Neural progenitor cell (in vitro differentiated cells): ENCODE measurements around the gene ZDHHC4. TPM values are rescaled to one million over a fixed set of nuclear protein-coding genes. Genes with fewer than 3 reads are reported as not detected.

ENCODE experiments used
- DNase-seq: peaks from one replicate; pipeline ENCODE4 v3.0.0-alpha.2; 2016; ENCODE audit warnings: low spot score
- H2AFZ ChIP-seq: fragments of 200-600 bp; sonication (generic); replicated peaks from 2 replicates; pipeline ENCODE4 v1.6.1; 2016; ENCODE audit warnings: antibody characterized with exemption
- H3F3A ChIP-seq: fragments of 200-600 bp; sonication (generic); 2 replicates; pipeline ENCODE4 v1.6.1; 2016; ENCODE audit warnings: antibody characterized with exemption, low read depth
- H3K27ac ChIP-seq: fragments of 200-600 bp; sonication (generic); 2 replicates; pipeline ENCODE4 v1.5.1; 2016; ENCODE audit warnings: mild to moderate bottlenecking
- H3K27me3 ChIP-seq: fragments of 200-600 bp; sonication (generic); 2 replicates; pipeline ENCODE4 v1.6.1; 2016; ENCODE audit warnings: mild to moderate bottlenecking, moderate library complexity
- H3K36me3 ChIP-seq: fragments of 200-600 bp; sonication (generic); 2 replicates; pipeline ENCODE4 v1.5.1; 2016
- H3K4me1 ChIP-seq: fragments of 200-600 bp; sonication (generic); 2 replicates; pipeline ENCODE4 v1.6.1; 2016; ENCODE audit warnings: mixed run types
- H3K4me2 ChIP-seq: fragments of 200-600 bp; sonication (generic); 2 replicates; pipeline ENCODE4 v1.6.1; 2016
- H3K4me3 ChIP-seq: fragments of 200-600 bp; sonication (generic); 2 replicates; pipeline ENCODE4 v1.5.1; 2016
- H3K79me2 ChIP-seq: fragments of 200-600 bp; sonication (generic); 2 replicates; pipeline ENCODE4 v1.6.1; 2016; ENCODE audit warnings: low read depth
- H3K9ac ChIP-seq: fragments of 200-600 bp; sonication (generic); 2 replicates; pipeline ENCODE4 v1.6.1; 2016
- H3K9me3 ChIP-seq: fragments of 200-600 bp; sonication (generic); 2 replicates; pipeline ENCODE4 v1.5.1; 2016; ENCODE audit warnings: low read depth
- H4K20me1 ChIP-seq: fragments of 200-600 bp; sonication (generic); 2 replicates; pipeline ENCODE4 v1.6.1; 2016; ENCODE audit warnings: low read depth
- H3K27ac Mint-ChIP-seq: 3 replicates; pipeline ENCODE4 v1.8.0; 2021; ENCODE audit warnings: mixed read lengths
- H3K27me3 Mint-ChIP-seq: 2 replicates; pipeline ENCODE4 v1.8.0; 2022; ENCODE audit warnings: low read depth, mild to moderate bottlenecking, inconsistent platforms, moderate library complexity, mixed read lengths; ENCODE audit not compliant: insufficient read depth
- H3K36me3 Mint-ChIP-seq: 3 replicates; pipeline ENCODE4 v1.8.0; 2021; ENCODE audit warnings: mixed read lengths
- H3K4me1 Mint-ChIP-seq: 3 replicates; pipeline ENCODE4 v1.8.0; 2021; ENCODE audit warnings: mixed read lengths
- H3K4me3 Mint-ChIP-seq: 3 replicates; pipeline ENCODE4 v1.8.0; 2021; ENCODE audit warnings: mild to moderate bottlenecking, moderate library complexity, mixed read lengths
- H3K9me3 Mint-ChIP-seq: 3 replicates; pipeline ENCODE4 v1.8.0; 2020; ENCODE audit warnings: mixed read lengths
- EZH2 ChIP-seq: fragments of 200-600 bp; sonication (generic); IDR thresholded peaks from 2 replicates; pipeline ENCODE4 v1.6.1; 2017; ENCODE audit warnings: antibody characterized with exemption, mild to moderate bottlenecking, moderate library complexity
- EZH2phosphoT487 ChIP-seq: fragments of 200-600 bp; sonication (generic); IDR thresholded peaks from 2 replicates; pipeline ENCODE4 v1.6.1; 2017; ENCODE audit warnings: antibody characterized with exemption
- total RNA-seq: library from RNA; depleted of rRNA; stranded (reverse); fragments of >200 nt; gene quantifications from 2 replicates; pipeline ENCODE4 v1.2.3, GENCODE V29; 2015; ENCODE audit warnings: low replicate concordance
- TF ChIP-seq, protein P1 (sequence below): fragments of 200-600 bp; sonication (generic); IDR thresholded peaks from 2 replicates; pipeline ENCODE4 v1.5.1; 2017; ENCODE audit warnings: antibody characterized with exemption, mild to moderate bottlenecking

Gene ZDHHC4
- total RNA-seq, 1 donor from 2014 or later = 102 TPM

DNA sequence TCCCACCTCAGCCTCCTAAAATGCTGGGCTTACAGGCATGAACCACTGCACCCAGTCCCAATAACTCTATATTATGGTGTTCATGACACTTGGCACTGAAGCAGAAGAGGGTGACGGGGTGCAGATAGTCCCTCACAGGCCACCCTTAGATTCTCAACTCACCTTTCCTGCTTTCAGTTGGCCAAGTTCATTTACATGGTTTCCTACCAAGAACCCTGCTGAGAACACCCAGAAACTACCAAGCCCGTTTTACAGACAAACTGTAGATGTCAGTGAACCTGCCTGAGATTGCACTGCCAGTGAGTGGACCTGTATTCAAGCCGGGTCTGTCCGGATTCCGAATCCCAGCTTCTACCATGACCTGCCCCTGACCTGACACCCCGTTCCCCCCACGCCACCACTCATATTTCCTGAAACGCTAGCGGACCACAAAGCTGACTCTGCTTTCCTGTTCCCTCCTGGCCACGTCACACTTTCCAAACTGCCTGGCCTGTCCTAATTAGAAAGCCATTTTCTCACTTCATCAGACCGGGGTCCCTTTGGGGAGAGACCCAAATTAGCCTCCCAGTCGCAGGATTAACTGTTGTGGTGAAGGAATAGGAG lies 43.3 kb upstream of the ZDHHC4 start:
- H3K27me3 Mint-ChIP-seq = peaks cover 62% of the 10 kb centered on the region
- Histone ChIP-seq H3K4me2 (no peak overlapping the region), H3K27ac (no peak overlapping the region), H3K4me3 (no peak overlapping the region), H3K27me3 (peaks cover 100% of the 10 kb centered on the region), H3K4me1 (no peaks in the 10 kb centered on the region), H4K20me1 (peaks cover 5% of the 10 kb centered on the region), H2AFZ (no peak overlapping the region), H3K9ac (no peak overlapping the region), H3K9me3 (no peaks in the 10 kb centered on the region), H3K79me2 (no peaks in the 10 kb centered on the region), H3F3A (peaks cover 5% of the 10 kb centered on the region), H3K36me3 (no peaks in the 10 kb centered on the region)
- DNase-seq = no peak
- TF ChIP-seq EZH2 = no peak
- TF ChIP-seq, protein P1, sequence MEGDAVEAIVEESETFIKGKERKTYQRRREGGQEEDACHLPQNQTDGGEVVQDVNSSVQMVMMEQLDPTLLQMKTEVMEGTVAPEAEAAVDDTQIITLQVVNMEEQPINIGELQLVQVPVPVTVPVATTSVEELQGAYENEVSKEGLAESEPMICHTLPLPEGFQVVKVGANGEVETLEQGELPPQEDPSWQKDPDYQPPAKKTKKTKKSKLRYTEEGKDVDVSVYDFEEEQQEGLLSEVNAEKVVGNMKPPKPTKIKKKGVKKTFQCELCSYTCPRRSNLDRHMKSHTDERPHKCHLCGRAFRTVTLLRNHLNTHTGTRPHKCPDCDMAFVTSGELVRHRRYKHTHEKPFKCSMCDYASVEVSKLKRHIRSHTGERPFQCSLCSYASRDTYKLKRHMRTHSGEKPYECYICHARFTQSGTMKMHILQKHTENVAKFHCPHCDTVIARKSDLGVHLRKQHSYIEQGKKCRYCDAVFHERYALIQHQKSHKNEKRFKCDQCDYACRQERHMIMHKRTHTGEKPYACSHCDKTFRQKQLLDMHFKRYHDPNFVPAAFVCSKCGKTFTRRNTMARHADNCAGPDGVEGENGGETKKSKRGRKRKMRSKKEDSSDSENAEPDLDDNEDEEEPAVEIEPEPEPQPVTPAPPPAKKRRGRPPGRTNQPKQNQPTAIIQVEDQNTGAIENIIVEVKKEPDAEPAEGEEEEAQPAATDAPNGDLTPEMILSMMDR = no peak
- TF ChIP-seq EZH2phosphoT487 = no peak
- H3K9me3 Mint-ChIP-seq = no peaks in the 10 kb centered on the region
- no peaks in the 10 kb centered on the region for H3K36me3 Mint-ChIP-seq
- no peak overlapping the region for H3K27ac Mint-ChIP-seq
- peaks cover 10% of the 10 kb centered on the region for H3K4me1 Mint-ChIP-seq
- no peak overlapping the region for H3K4me3 Mint-ChIP-seq

DNA sequence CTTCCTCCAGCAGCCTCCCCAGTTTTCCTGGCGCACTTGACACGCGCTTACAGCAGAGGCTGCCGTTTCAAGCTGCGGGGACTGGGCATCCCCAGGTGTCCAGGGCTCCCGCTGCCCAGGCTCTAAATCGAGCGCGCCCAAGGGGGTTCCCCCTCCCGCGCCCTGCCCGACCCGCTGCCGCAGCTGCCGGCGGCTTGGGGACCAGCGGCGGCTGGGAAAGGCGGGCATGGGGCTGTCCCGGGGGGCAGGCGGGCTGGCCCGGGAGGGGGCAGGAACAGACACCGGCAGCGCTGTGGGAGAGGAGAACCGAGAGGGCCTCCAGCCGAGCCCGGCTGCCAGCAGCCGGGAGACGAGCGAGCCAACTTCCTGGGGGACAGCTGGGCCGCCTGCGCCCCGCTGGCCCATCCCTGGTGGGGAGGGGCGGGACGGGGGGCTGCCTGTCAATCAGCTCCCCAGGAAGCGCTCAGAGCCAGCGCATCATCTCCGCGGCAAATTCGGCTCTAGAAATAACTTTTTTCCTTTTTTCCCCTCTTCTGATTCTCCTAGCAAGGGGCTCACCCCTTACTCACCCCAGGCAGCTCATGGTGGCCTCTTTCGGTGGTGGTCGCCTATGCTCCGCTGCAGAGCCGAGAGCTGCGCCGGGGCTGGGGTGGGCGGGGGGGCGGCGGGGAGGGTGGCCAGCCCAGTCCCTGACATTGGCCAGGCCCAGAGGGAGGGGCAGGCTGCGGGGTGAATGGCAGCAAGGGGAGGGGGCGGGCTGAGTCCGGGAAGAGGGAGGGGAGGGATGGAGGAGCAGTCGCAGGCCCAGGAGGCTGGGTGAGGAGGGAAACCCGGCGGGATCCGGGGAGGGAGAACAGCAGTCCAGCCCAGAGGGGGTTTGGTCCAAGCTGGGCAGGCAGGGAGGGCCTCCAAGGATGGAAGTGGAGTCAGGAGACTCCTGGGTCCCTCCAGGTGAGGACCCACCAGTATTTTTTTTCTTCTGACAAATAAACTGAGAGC lies 40.7 kb upstream of the ZDHHC4 start:
- Mint-ChIP-seq H3K4me1 (no peaks in the 10 kb centered on the region), H3K4me3 (peak overlapping the region; percentile 74), H3K27ac (no peak overlapping the region), H3K9me3 (no peaks in the 10 kb centered on the region), H3K36me3 (no peaks in the 10 kb centered on the region), H3K27me3 (peaks cover 49% of the 10 kb centered on the region)
- H3K27me3 ChIP-seq = peaks cover 82% of the 10 kb centered on the region
- H3K4me3 ChIP-seq = peak overlapping the region; percentile 40
- peak; percentile 75 for DNase-seq
- no peak overlapping the region for H3K9ac ChIP-seq
- H4K20me1 ChIP-seq = peaks cover 3% of the 10 kb centered on the region
- no peaks in the 10 kb centered on the region for H3K4me1 ChIP-seq
- TF ChIP-seq EZH2phosphoT487 (peak; percentile 61), EZH2 (peak; percentile 74)
- TF ChIP-seq, protein P1 = no peak
- no peak overlapping the region for H2AFZ ChIP-seq
- H3K9me3 ChIP-seq = no peaks in the 10 kb centered on the region
- peaks cover 5% of the 10 kb centered on the region for H3F3A ChIP-seq
- no peaks in the 10 kb centered on the region for H3K36me3 ChIP-seq
- H3K79me2 ChIP-seq = no peaks in the 10 kb centered on the region
- H3K4me2 ChIP-seq = peak overlapping the region; percentile 78
- no peak overlapping the region for H3K27ac ChIP-seq

DNA sequence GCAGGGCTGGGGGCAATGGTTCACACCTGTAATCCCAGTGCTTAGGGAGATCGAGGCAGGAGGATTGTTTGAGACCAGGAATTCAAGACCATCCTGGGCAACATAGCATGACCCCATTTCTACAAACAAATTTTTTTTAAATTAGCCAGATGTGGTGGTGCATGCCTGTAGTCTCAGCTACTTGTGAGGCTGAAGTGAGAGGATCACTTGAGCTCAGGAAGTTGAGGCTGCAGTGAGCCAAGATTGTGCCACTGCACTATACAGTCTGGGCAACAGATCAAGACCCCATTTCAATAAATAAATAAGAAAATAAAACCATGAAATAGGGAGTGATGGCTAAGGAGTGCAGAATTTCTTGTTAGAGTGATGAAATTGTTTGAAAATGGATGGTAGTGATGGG lies 34.9 kb upstream of the ZDHHC4 start:
- no peak for DNase-seq
- TF ChIP-seq EZH2 (no peak), EZH2phosphoT487 (no peak)
- TF ChIP-seq, protein P1 = no peak
- Mint-ChIP-seq H3K27ac (no peak overlapping the region), H3K9me3 (no peaks in the 10 kb centered on the region), H3K4me1 (no peaks in the 10 kb centered on the region), H3K27me3 (peaks cover 15% of the 10 kb centered on the region), H3K4me3 (no peak overlapping the region), H3K36me3 (no peaks in the 10 kb centered on the region)
- no peak overlapping the region for H3K4me2 ChIP-seq
- H3K9ac ChIP-seq = no peak overlapping the region
- peaks cover 24% of the 10 kb centered on the region for H3K27me3 ChIP-seq
- no peaks in the 10 kb centered on the region for H3F3A ChIP-seq
- H3K4me3 ChIP-seq = no peak overlapping the region
- no peak overlapping the region for H3K27ac ChIP-seq
- no peaks in the 10 kb centered on the region for H3K79me2 ChIP-seq
- no peaks in the 10 kb centered on the region for H4K20me1 ChIP-seq
- H2AFZ ChIP-seq = no peak overlapping the region
- no peaks in the 10 kb centered on the region for H3K4me1 ChIP-seq
- H3K36me3 ChIP-seq = no peaks in the 10 kb centered on the region
- no peaks in the 10 kb centered on the region for H3K9me3 ChIP-seq
